ENCODE results near the gene PDE10A. TPM values are rescaled to one million over a fixed set of nuclear protein-coding genes. Genes with fewer than 3 reads are reported as not detected.
A peak's percentile ranks its signal among the peaks of the same experiment; 100 is the strongest.

The PDE10A gene
- total RNA-seq, 4 donors from 2014 or later: 3.5 to 10.0 (median 6.2) TPM

- WGBS, 2 donors: 30 to 35% methylated on average over 5 of the region's 5 CpGs
- Histone ChIP-seq H3K9me3 (no peaks in the 10 kb centered on the region), H3K27ac (peak overlapping the region in 1 of 4 donors; percentile 38), H3K4me1 (peaks cover 0 to 6% (median 0%) of the 10 kb centered on the region in 4 donors), H3K27me3 (no peaks in the 10 kb centered on the region), H3K4me3 (no peak overlapping the region), H3K36me3 (no peaks in the 10 kb centered on the region)
- no peak for TF ChIP-seq CTCF (IDR thresholded peaks at IDR 0.05)
- no peak for TF ChIP-seq POLR2A (IDR thresholded peaks at IDR 0.05)
- TF ChIP-seq EP300 (IDR thresholded peaks at IDR 0.05): peak; percentile 32 to 53
- DNase-seq (ENCODE audit: low spot score in 2 of 2): peak in 1 of 2 donors; percentile 22
Measured at GRCh38 chr6:165573671-165574070, 89.4 kb downstream of the PDE10A start.

GRCh38 chr6:165571721-165572132 is 91.3 kb downstream of the PDE10A start:
- Histone ChIP-seq H3K36me3 (no peaks in the 10 kb centered on the region), H3K9me3 (no peaks in the 10 kb centered on the region), H3K27me3 (no peaks in the 10 kb centered on the region), H3K4me1 (peaks cover 0 to 6% (median 0%) of the 10 kb centered on the region in 4 donors), H3K4me3 (no peak overlapping the region), H3K27ac (no peak overlapping the region)
- 84 to 91% methylated on average over 3 of the region's 3 CpGs for WGBS, 2 donors
- DNase-seq (ENCODE audit: low spot score in 2 of 2): no peak
- TF ChIP-seq EP300 (IDR thresholded peaks at IDR 0.05) (no peak), POLR2A (IDR thresholded peaks at IDR 0.05) (no peak), CTCF (IDR thresholded peaks at IDR 0.05) (no peak)

GRCh38 chr6:165571068-165571682 is 91.9 kb downstream of the PDE10A start:
- 64 to 98% methylated on average over 2 of the region's 2 CpGs for WGBS, 2 donors

GRCh38 chr6:165568326-165568725 is 94.7 kb downstream of the PDE10A start:
- no peak for DNase-seq (ENCODE audit: low spot score in 2 of 2)
- H3K4me1 ChIP-seq: no peaks in the 10 kb centered on the region
- no peak overlapping the region for H3K27ac ChIP-seq
- H3K36me3 ChIP-seq: no peaks in the 10 kb centered on the region
- WGBS, 2 donors: 64 to 69% methylated on average over 2 of the region's 2 CpGs
- TF ChIP-seq CTCF (IDR thresholded peaks at IDR 0.05) (no peak), EP300 (IDR thresholded peaks at IDR 0.05) (no peak), POLR2A (IDR thresholded peaks at IDR 0.05) (no peak)
- peaks cover 0 to 14% (median 0%) of the 10 kb centered on the region in 4 donors for H3K9me3 ChIP-seq
- H3K4me3 ChIP-seq: no peak overlapping the region
- no peaks in the 10 kb centered on the region for H3K27me3 ChIP-seq

More at GRCh38 chr6:165571068-165571682, 91.9 kb downstream of the PDE10A start:
- H3K9me3 ChIP-seq: no peaks in the 10 kb centered on the region
- H3K27me3 ChIP-seq: no peaks in the 10 kb centered on the region
- no peak overlapping the region for H3K27ac ChIP-seq
- H3K4me3 ChIP-seq: no peak overlapping the region
- peaks cover 0 to 6% (median 0%) of the 10 kb centered on the region in 4 donors for H3K4me1 ChIP-seq
- DNase-seq (ENCODE audit: low spot score in 2 of 2): no peak
- H3K36me3 ChIP-seq: no peaks in the 10 kb centered on the region
- no peak for TF ChIP-seq CTCF (IDR thresholded peaks at IDR 0.05)
- TF ChIP-seq POLR2A (IDR thresholded peaks at IDR 0.05): no peak
- no peak for TF ChIP-seq EP300 (IDR thresholded peaks at IDR 0.05)

- no peak for TF ChIP-seq EP300 (IDR thresholded peaks at IDR 0.05)
- TF ChIP-seq POLR2A (IDR thresholded peaks at IDR 0.05): no peak
- TF ChIP-seq CTCF (IDR thresholded peaks at IDR 0.05): no peak
- Histone ChIP-seq H3K4me3 (no peak overlapping the region), H3K4me1 (no peaks in the 10 kb centered on the region), H3K27me3 (no peaks in the 10 kb centered on the region), H3K36me3 (no peaks in the 10 kb centered on the region), H3K27ac (no peak overlapping the region), H3K9me3 (peaks cover 0 to 14% (median 0%) of the 10 kb centered on the region in 4 donors)
- WGBS, 2 donors: 90 to 96% methylated on average over 5 of the region's 5 CpGs
- no peak for DNase-seq (ENCODE audit: low spot score in 2 of 2)
Measured at GRCh38 chr6:165566088-165566828, 96.8 kb downstream of the PDE10A start.

Data from tibial nerve (tissue), 4 donors.